DOHH2 (cell line): ENCODE data around the gene KIF20B.
"Not testable (repeated sequence)": the region's sequence is repeated elsewhere in the genome, so short reads cannot be mapped to it uniquely, and the experiment has no call there.

ENCODE experiments used
- H3F3A ChIP-seq: fragments of 200-600 bp; sonication (generic), shearing (Covaris generic); 2 replicates; pipeline ENCODE4 v1.6.0; 2016; ENCODE audit warnings: antibody characterized with exemption, mild to moderate bottlenecking; ENCODE audit not compliant: control insufficient read depth, insufficient read depth
- H3K27ac ChIP-seq: fragments of 200-600 bp; sonication (generic); 2 replicates; pipeline ENCODE4 v1.5.1; 2014; ENCODE audit warnings: low read depth, mild to moderate bottlenecking, low read length, moderate library complexity
- H3K27me3 ChIP-seq: fragments of 200-600 bp; sonication (generic); 2 replicates; pipeline ENCODE4 v1.6.1; 2014; ENCODE audit warnings: mild to moderate bottlenecking, low read length, mixed read lengths; ENCODE audit not compliant: control insufficient read depth
- H3K36me3 ChIP-seq: fragments of 200-600 bp; sonication (generic); 2 replicates; pipeline ENCODE4 v1.6.1; 2014; ENCODE audit warnings: mild to moderate bottlenecking, low read length, moderate library complexity, mixed read lengths; ENCODE audit not compliant: control insufficient read depth
- H3K4me1 ChIP-seq: fragments of 200-600 bp; sonication (generic); 2 replicates; pipeline ENCODE4 v1.6.1; 2014; ENCODE audit warnings: mild to moderate bottlenecking, low read length, mixed read lengths; ENCODE audit not compliant: control insufficient read depth
- H3K4me2 ChIP-seq: fragments of 200-600 bp; sonication (generic); 2 replicates; pipeline ENCODE4 v1.6.0; 2014; ENCODE audit warnings: mild to moderate bottlenecking, low read length, moderate library complexity
- H3K4me3 ChIP-seq: fragments of 200-600 bp; sonication (generic); 2 replicates; pipeline ENCODE4 v1.5.1; 2014; ENCODE audit warnings: mild to moderate bottlenecking, low read length, mixed read lengths
- H3K79me2 ChIP-seq: fragments of 200-600 bp; sonication (generic); 2 replicates; pipeline ENCODE4 v1.6.1; 2014; ENCODE audit warnings: mild to moderate bottlenecking, low read length, mixed read lengths; ENCODE audit not compliant: control insufficient read depth
- H3K9me2 ChIP-seq: fragments of 200-600 bp; sonication (generic); replicated peaks from 2 replicates; pipeline ENCODE4 v1.6.1; 2014; ENCODE audit warnings: mild to moderate bottlenecking, low read length, mixed read lengths; ENCODE audit not compliant: control insufficient read depth
- H3K9me3 ChIP-seq: fragments of 200-600 bp; sonication (generic); 2 replicates; pipeline ENCODE4 v1.6.1; 2014; ENCODE audit warnings: antibody characterized with exemption, low read length, mixed read lengths; ENCODE audit not compliant: control insufficient read depth, insufficient read depth
- H4K20me1 ChIP-seq: fragments of 200-600 bp; sonication (generic); 2 replicates; pipeline ENCODE4 v1.6.0; 2014; ENCODE audit warnings: low read depth, mild to moderate bottlenecking, antibody characterized with exemption, low read length, moderate library complexity; ENCODE audit not compliant: control insufficient read depth, insufficient read depth
- EZH2phosphoT487 ChIP-seq: fragments of 200-600 bp; sonication (generic); IDR thresholded peaks from 2 replicates; pipeline ENCODE4 v1.6.1; 2017; ENCODE audit warnings: borderline replicate concordance, mild to moderate bottlenecking, antibody characterized with exemption, low read length, moderate library complexity, mixed read lengths
- TF ChIP-seq, protein P1 (sequence below): fragments of 200-600 bp; sonication (generic); IDR thresholded peaks from one replicate; pipeline ENCODE4 v1.5.1; 2014; ENCODE audit warnings: antibody characterized with exemption, mild to moderate bottlenecking, low read depth, low read length; ENCODE audit not compliant: poor library complexity, severe bottlenecking

The KIF20B gene

DNA sequence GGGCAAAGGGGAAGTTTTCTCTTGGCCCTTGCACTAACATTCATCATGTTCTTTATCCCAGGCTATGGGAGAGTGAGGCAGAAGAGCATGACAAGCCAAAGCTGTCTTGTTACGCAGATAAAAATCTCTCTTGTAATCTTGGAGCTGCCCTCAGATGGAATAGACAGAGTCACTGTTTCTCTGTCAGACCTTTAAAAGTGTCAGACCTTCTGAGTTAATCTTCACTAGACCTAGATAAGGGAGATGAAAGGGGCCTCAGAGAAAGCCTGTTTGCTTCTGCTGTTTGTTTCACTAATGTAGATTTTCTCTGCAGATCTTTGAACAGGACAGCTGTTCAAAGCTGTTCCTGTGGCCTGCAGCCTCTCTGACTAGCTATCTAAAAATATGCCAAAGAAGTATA is 112.9 kb downstream of the KIF20B start:
- H3K9me2 ChIP-seq, result no peaks in the 10 kb centered on the region
- no peaks in the 10 kb centered on the region for H3K4me1 ChIP-seq
- no peak overlapping the region for H3K4me3 ChIP-seq
- H3K27me3 ChIP-seq, result no peaks in the 10 kb centered on the region
- TF ChIP-seq, protein P1, sequence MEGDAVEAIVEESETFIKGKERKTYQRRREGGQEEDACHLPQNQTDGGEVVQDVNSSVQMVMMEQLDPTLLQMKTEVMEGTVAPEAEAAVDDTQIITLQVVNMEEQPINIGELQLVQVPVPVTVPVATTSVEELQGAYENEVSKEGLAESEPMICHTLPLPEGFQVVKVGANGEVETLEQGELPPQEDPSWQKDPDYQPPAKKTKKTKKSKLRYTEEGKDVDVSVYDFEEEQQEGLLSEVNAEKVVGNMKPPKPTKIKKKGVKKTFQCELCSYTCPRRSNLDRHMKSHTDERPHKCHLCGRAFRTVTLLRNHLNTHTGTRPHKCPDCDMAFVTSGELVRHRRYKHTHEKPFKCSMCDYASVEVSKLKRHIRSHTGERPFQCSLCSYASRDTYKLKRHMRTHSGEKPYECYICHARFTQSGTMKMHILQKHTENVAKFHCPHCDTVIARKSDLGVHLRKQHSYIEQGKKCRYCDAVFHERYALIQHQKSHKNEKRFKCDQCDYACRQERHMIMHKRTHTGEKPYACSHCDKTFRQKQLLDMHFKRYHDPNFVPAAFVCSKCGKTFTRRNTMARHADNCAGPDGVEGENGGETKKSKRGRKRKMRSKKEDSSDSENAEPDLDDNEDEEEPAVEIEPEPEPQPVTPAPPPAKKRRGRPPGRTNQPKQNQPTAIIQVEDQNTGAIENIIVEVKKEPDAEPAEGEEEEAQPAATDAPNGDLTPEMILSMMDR, result no peak
- no peak for TF ChIP-seq EZH2phosphoT487
- no peaks in the 10 kb centered on the region for H4K20me1 ChIP-seq
- H3F3A ChIP-seq, result no peaks in the 10 kb centered on the region
- H3K9me3 ChIP-seq, result peaks cover 3% of the 10 kb centered on the region; the same call in 1 of the 2 replicates
- H3K36me3 ChIP-seq, result no peaks in the 10 kb centered on the region
- no peak overlapping the region for H3K27ac ChIP-seq
- H3K79me2 ChIP-seq, result no peaks in the 10 kb centered on the region
- no peak overlapping the region for H3K4me2 ChIP-seq

DNA sequence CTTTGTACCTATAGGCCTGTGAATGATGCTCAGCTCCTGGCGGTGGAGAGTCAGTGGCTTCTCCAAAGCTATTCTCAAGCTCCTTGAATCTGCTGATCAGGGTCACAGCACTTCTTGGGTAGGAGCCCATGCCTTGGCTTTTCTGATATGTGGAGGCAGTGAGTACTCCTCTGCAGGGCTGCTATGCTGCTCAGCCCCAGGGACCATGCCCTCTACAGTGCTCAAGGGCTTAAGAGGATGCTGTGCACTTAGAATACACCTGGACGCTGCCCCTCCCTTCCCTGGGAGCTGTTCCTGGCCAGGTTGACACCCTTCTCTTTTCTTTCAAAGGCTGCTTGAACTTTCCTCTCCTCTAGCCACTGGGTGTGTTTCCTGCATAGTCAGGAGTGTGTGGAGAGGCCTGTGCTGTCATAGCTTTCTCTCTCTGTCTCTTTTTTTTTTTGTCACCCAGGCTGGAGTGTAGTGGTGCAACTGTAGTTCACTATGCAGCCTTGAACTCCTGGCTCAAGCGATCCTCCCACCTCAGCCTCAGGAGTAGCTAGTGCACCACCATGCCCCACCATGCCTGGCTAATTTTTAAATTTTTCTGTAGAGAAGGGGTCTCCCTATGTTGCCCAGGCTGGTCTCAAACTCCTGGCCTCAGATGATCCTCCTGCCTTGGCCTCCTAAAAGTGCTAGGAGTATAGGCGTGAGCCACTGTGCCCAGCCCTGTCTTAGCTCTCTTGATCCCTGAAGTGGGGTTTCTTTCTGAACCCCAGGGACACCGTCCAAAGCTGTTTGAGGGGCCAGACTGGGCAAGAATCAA is 113.9 kb downstream of the KIF20B start:
- TF ChIP-seq, protein P1, result no peak
- TF ChIP-seq EZH2phosphoT487, result no peak

DNA sequence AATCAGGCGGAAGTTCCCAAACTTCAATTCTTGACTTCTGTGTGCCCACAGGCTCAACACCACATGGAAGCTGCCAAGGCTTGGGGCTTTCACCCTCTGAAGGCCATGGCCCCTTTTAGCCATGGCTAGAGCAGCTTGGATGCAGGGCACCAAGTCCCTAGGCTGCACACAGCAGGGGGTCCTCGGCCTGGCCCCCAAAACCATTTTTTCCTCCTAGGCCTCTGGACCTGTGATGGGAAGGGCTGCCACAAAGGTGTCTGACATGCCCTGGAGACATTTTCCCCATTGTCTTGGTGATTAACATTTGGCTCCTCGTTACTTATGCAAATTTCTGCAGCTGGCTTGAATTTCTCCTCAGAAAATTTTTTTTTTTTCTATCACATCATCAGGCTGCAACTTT is 117.6 kb downstream of the KIF20B start:
- not testable (repeated sequence) for H3K9me3 ChIP-seq, H3K27me3 ChIP-seq, H3K27ac ChIP-seq

More for the DNA sequence above, 113.9 kb downstream of the KIF20B start:
- H3F3A ChIP-seq, result no peaks in the 10 kb centered on the region
- no peaks in the 10 kb centered on the region for H3K27me3 ChIP-seq
- H3K36me3 ChIP-seq, result no peaks in the 10 kb centered on the region
- H3K9me3 ChIP-seq, result peaks cover 3% of the 10 kb centered on the region; the same call in 1 of the 2 replicates
- H3K4me3 ChIP-seq, result no peak overlapping the region
- H3K27ac ChIP-seq, result no peak overlapping the region
- H4K20me1 ChIP-seq, result no peaks in the 10 kb centered on the region
- H3K4me1 ChIP-seq, result no peaks in the 10 kb centered on the region
- no peaks in the 10 kb centered on the region for H3K9me2 ChIP-seq
- H3K79me2 ChIP-seq, result no peaks in the 10 kb centered on the region
- no peak overlapping the region for H3K4me2 ChIP-seq

More for the DNA sequence above, 117.6 kb downstream of the KIF20B start:
- H3F3A ChIP-seq, H3K4me1 ChIP-seq, H3K9me2 ChIP-seq, H4K20me1 ChIP-seq, H3K79me2 ChIP-seq, H3K36me3 ChIP-seq, H3K4me2 ChIP-seq, H3K4me3 ChIP-seq: not testable (repeated sequence)
